Measurements from ENCODE around the gene TMTC4. TPM values are rescaled to one million over a fixed set of nuclear protein-coding genes. Genes with fewer than 3 reads are reported as not detected.

Gene TMTC4
- total RNA-seq, 1 experiment from 2014 or later, result 28.1 TPM

DNA sequence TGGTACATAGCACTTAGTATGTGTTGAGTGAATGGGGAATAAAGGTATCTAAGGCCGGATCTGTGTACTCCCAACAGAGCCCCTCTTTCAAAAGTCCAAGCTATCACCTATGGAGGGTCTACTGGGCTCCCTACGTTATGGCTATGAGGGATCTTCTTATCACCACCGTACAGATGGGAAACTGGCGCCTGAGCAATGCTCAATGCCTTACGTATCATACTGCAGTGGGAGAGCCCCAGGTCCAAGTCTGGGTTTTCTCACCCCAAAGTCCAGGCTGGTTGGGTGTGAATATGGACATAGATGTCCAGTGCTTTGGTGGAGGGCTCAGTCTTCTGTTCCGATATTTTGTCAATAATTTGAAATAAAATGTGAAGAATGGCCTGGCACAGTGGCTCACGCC lies 72.9 kb downstream of the TMTC4 start:
- no peaks in the 10 kb centered on the region for H3K9me3 ChIP-seq (ENCODE audit: control insufficient read depth, low read depth, low read length)
- no peaks in the 10 kb centered on the region for H3K27me3 ChIP-seq (ENCODE audit: insufficient read depth, low read length)
- no peak overlapping the region for H2AK5ac ChIP-seq (ENCODE audit: insufficient read length, low read length)
- H4K5ac ChIP-seq (ENCODE audit: insufficient read length, low read depth, low read length), result no peak overlapping the region
- no peak overlapping the region for H2BK15ac ChIP-seq (ENCODE audit: low read depth, low read length)
- Mint-ChIP-seq H3K4me1 (no peaks in the 10 kb centered on the region; a peak in 1 of 4 replicates), H3K9me3 (no peaks in the 10 kb centered on the region), H3K27ac (no peak overlapping the region; a peak in 1 of 7 replicates), H3K36me3 (ENCODE audit: insufficient read depth in 1 of 3, low read depth in 3 of 3) (peaks cover 0 to 2% (median 0%) of the 10 kb centered on the region in 3 experiments; a peak in 1 of 7 replicates), H3K27me3 (ENCODE audit: low read depth) (no peaks in the 10 kb centered on the region), H3K4me3 (no peak overlapping the region)
- H3K23ac ChIP-seq (ENCODE audit: insufficient read length, low read depth, low read length), result no peak overlapping the region
- TF ChIP-seq, protein P1, sequence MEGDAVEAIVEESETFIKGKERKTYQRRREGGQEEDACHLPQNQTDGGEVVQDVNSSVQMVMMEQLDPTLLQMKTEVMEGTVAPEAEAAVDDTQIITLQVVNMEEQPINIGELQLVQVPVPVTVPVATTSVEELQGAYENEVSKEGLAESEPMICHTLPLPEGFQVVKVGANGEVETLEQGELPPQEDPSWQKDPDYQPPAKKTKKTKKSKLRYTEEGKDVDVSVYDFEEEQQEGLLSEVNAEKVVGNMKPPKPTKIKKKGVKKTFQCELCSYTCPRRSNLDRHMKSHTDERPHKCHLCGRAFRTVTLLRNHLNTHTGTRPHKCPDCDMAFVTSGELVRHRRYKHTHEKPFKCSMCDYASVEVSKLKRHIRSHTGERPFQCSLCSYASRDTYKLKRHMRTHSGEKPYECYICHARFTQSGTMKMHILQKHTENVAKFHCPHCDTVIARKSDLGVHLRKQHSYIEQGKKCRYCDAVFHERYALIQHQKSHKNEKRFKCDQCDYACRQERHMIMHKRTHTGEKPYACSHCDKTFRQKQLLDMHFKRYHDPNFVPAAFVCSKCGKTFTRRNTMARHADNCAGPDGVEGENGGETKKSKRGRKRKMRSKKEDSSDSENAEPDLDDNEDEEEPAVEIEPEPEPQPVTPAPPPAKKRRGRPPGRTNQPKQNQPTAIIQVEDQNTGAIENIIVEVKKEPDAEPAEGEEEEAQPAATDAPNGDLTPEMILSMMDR (conservative IDR thresholded peaks at IDR 0.05), result no peak
- H2BK12ac ChIP-seq (ENCODE audit: insufficient read length, low read depth, low read length), result no peak overlapping the region
- no peaks in the 10 kb centered on the region for H3K4me1 ChIP-seq (ENCODE audit: insufficient read depth, low read length)
- no peak overlapping the region for H4K91ac ChIP-seq (ENCODE audit: insufficient read length, low read depth, low read length)
- no peaks in the 10 kb centered on the region for H3K79me2 ChIP-seq (ENCODE audit: insufficient read depth, low read length)
- no peak overlapping the region for H3K18ac ChIP-seq (ENCODE audit: insufficient read length, low read depth, low read length)
- H2BK5ac ChIP-seq (ENCODE audit: insufficient read length, low read length), result no peak overlapping the region
- no peak overlapping the region for H2BK120ac ChIP-seq (ENCODE audit: low read depth, low read length, poor library complexity, severe bottlenecking)
- no peak overlapping the region for H2BK20ac ChIP-seq (ENCODE audit: low read depth, low read length, poor library complexity, severe bottlenecking)
- H3K14ac ChIP-seq (ENCODE audit: insufficient read depth, low read length), result no peak overlapping the region
- no peak overlapping the region for H3K4me2 ChIP-seq (ENCODE audit: insufficient read depth, insufficient read length, low read length)
- WGBS (ENCODE audit: extremely low coverage, insufficient read length, low lambda C conversion rate), result no CpG with 5 or more reads among the region's 7 CpGs
- H3T11ph ChIP-seq (ENCODE audit: low read length), result no peak overlapping the region
- H2AFZ ChIP-seq (ENCODE audit: low read length), result no peak overlapping the region
- no peak overlapping the region for H3K4ac ChIP-seq (ENCODE audit: low read depth, low read length)
- H3K23me2 ChIP-seq (ENCODE audit: insufficient read length, low read depth, low read length, poor library complexity, severe bottlenecking), result no peaks in the 10 kb centered on the region
- no peaks in the 10 kb centered on the region for H3K79me1 ChIP-seq (ENCODE audit: insufficient read depth, low read depth, low read length, poor library complexity, severe bottlenecking)
- H4K8ac ChIP-seq (replicated peaks; ENCODE audit: insufficient read length, low read depth, low read length), result no peak overlapping the region
- no peak for DNase-seq
- no peaks in the 10 kb centered on the region for H4K20me1 ChIP-seq (ENCODE audit: control insufficient read depth, insufficient read depth, insufficient read length)
- H3K27ac ChIP-seq (ENCODE audit: insufficient read length, low read depth, low read length), result no peak overlapping the region
- H3K56ac ChIP-seq (ENCODE audit: insufficient read length, low read depth, low read length), result no peak overlapping the region
- H3K9ac ChIP-seq (ENCODE audit: extremely low read depth, insufficient read length, low read length), result no peak overlapping the region
